Activated naive CD4-positive, alpha-beta T cell treated with anti-CD3 and anti-CD28 coated beads, Interleukin-2, amount 10 ng/mL, durations not matched to agents 7 days and 5 days (primary cell): ENCODE data around the gene AAR2.

ENCODE experiments used
- CTCF ChIA-PET: fragments of 350-600 bp; sonication (Branson Sonifier 250); formaldehyde crosslinking; loops from one replicate; lab custom pipeline; 2021; ENCODE audit warnings: antibody characterized with exemption; lab: Charles Lee
- DNase-seq: peaks from one replicate; pipeline ENCODE4 v3.0.0-alpha.2; 2020
- H3K27ac Mint-ChIP-seq: one replicate; pipeline ENCODE4 v1.8.0; 2021; ENCODE audit warnings: mild to moderate bottlenecking, moderate library complexity, mixed read lengths
- H3K27me3 Mint-ChIP-seq: one replicate; pipeline ENCODE4 v1.8.0; 2021; ENCODE audit warnings: mild to moderate bottlenecking, mixed read lengths
- H3K36me3 Mint-ChIP-seq: one replicate; pipeline ENCODE4 v1.8.0; 2021; ENCODE audit warnings: mixed read lengths
- H3K4me1 Mint-ChIP-seq: one replicate; pipeline ENCODE4 v1.8.0; 2021; ENCODE audit warnings: mixed read lengths
- H3K4me3 Mint-ChIP-seq: one replicate; pipeline ENCODE4 v1.8.0; 2021; ENCODE audit warnings: mild to moderate bottlenecking, moderate library complexity, mixed read lengths
- H3K9me3 Mint-ChIP-seq: one replicate; pipeline ENCODE4 v1.8.0; 2021; ENCODE audit warnings: mixed read lengths

The AAR2 gene

DNA sequence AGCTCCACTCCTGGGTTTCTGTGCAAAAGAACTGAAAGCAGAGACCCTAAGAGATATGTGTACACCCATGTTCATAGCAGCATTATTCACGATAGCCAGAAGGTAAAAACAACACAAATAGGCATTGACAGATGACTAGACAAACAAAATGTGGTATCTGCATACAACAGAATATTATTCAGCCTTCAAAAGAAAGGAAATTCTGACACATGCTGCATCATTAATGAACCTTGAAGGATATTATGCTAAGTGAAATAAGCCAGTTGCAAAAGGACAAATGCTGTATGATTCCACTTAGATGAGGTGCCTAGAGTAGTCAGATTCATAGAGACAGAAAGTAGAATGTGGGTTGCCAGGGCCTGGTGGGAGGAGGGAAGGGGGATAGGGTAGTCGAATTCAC lies 17.8 kb downstream of the AAR2 start:
- no peak for DNase-seq
- Mint-ChIP-seq H3K4me1 (no peaks in the 10 kb centered on the region), H3K36me3 (peaks cover 19% of the 10 kb centered on the region), H3K4me3 (no peak overlapping the region), H3K9me3 (no peaks in the 10 kb centered on the region), H3K27ac (no peak overlapping the region), H3K27me3 (no peaks in the 10 kb centered on the region)
- CTCF ChIA-PET, result no interaction called here

DNA sequence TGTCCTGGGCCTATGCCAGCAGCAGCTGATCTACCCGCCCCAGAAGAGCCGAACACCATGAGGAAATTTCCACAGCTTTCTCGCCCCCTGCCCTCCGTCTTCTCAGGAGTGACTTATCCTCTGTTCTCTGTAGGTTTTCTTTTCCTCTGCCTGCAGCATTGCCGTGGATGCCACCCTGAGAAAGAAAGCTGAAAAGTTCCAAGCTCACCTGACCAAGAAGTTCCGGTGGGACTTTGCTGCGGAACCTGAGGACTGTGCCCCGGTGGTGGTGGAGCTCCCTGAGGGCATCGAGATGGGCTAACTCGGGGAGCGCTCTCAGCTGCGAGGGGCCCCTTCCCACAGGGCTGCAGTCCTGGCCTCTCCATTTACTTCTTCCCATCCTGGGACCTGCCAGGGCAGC lies 19.2 kb downstream of the AAR2 start:
- no peaks in the 10 kb centered on the region for H3K4me1 Mint-ChIP-seq
- peaks cover 13% of the 10 kb centered on the region for H3K36me3 Mint-ChIP-seq
- H3K9me3 Mint-ChIP-seq, result no peaks in the 10 kb centered on the region
- no peaks in the 10 kb centered on the region for H3K27me3 Mint-ChIP-seq
- CTCF ChIA-PET, result interaction anchor here (1.2 kb wide), 1 partner anchor 56 kb away, joined by 4 read pairs; no protein-coding TSS in a partner anchor
- no peak overlapping the region for H3K4me3 Mint-ChIP-seq
- no peak overlapping the region for H3K27ac Mint-ChIP-seq
- no peak for DNase-seq

- CTCF ChIA-PET, result interaction anchor here (1.4 kb wide), 1 partner anchor 57 kb away, joined by 3 read pairs; no protein-coding TSS in a partner anchor
- Mint-ChIP-seq H3K27ac (no peak overlapping the region), H3K4me3 (no peak overlapping the region), H3K9me3 (no peaks in the 10 kb centered on the region), H3K4me1 (no peaks in the 10 kb centered on the region), H3K27me3 (no peaks in the 10 kb centered on the region), H3K36me3 (peaks cover 6% of the 10 kb centered on the region)
- no peak for DNase-seq
Measured at GRCh38 chr20:36259177-36260061, 23.1 kb downstream of the AAR2 start.

- Mint-ChIP-seq H3K27me3 (no peaks in the 10 kb centered on the region), H3K9me3 (no peaks in the 10 kb centered on the region), H3K4me1 (no peaks in the 10 kb centered on the region), H3K27ac (no peak overlapping the region), H3K4me3 (no peak overlapping the region), H3K36me3 (peaks cover 2% of the 10 kb centered on the region)
- CTCF ChIA-PET, result interaction anchor here (1.4 kb wide), 1 partner anchor 58 kb away, joined by 3 read pairs; no protein-coding TSS in a partner anchor
- DNase-seq, result no peak
Measured at GRCh38 chr20:36260316-36260715, 24.0 kb downstream of the AAR2 start.

DNA sequence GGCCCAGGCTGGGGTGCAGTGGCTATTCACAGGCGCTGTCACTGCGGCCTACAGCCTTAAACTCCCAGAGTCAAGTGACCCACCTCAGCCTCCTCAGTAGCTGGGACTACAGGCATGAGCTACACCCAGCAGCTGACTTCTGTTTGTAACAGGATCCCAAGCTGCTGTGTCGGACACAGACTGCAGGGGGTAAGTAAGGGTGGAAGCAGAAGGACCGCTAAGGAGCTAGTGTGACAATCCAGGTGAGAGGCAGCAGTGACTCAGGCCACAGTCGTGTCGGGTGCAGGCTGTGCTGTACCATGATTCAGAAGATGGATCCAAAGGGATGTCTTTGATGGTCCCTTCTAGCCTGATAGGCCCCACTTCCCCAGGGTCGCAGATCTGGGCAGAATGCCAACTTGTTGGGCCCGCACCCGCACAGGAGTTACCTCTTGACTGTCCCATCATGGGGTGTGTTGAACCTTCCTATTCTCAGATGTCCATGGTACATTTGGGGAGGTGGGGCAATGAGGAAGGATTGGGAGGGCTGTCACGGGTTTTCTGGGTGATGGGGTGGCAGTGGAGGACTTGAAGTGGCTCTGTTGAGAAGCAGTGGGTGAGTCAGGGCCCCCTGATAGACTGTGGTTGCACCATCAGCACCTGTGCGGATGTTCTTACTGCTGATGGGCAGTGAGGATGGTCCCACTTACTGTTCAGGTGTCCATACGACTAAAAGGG lies 25.3 kb downstream of the AAR2 start:
- H3K9me3 Mint-ChIP-seq, result no peaks in the 10 kb centered on the region
- no peak for DNase-seq
- no peaks in the 10 kb centered on the region for H3K4me1 Mint-ChIP-seq
- no peak overlapping the region for H3K4me3 Mint-ChIP-seq
- no peak overlapping the region for H3K27ac Mint-ChIP-seq
- CTCF ChIA-PET, result no interaction called here
- no peaks in the 10 kb centered on the region for H3K36me3 Mint-ChIP-seq
- no peaks in the 10 kb centered on the region for H3K27me3 Mint-ChIP-seq

GRCh38 chr20:36262440-36262839 lies 26.2 kb downstream of the AAR2 start:
- no peak for DNase-seq
- H3K4me3 Mint-ChIP-seq, result no peak overlapping the region
- no peaks in the 10 kb centered on the region for H3K27me3 Mint-ChIP-seq
- CTCF ChIA-PET, result no interaction called here
- H3K9me3 Mint-ChIP-seq, result no peaks in the 10 kb centered on the region
- H3K27ac Mint-ChIP-seq, result no peak overlapping the region
- no peaks in the 10 kb centered on the region for H3K36me3 Mint-ChIP-seq
- H3K4me1 Mint-ChIP-seq, result no peaks in the 10 kb centered on the region

DNA sequence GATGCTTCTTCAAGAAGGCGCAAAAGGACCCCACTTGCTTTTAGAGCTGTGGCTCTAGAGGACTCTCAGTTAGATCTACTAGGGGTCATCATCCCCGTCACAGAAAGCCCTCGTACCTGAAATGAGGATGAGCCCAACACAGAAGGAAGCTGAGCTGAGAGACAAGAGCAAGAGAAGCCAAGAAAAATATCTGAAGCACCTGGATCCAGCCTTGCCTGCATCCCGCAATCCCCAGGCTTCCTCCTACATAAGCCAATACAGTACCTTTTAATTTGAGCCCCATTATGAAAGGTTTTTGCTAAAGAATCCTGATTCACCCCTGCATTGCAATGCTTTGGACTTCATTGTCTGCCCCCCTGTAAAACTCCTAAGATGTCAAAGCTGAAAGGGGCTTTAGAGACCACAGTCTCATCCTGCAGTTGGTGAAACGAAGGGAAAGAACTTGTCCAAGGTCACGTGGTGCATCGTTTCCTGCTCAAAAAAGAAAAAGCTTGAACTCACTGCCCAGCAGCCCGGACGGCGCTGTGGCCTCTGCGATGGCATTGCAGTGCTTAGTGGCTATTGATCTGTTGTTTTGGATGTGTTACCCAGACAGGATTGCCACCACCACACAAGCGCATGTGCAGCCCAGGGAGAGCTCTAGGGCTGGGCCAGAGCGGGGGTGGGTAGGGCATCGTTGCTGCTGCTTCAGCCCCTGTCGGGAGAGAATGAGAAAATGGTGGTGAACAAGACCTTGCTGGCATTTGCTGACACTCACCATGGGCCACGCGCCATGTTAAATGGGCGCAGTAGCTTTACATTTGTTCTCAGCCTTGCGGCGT lies 28.4 kb downstream of the AAR2 start:
- H3K4me3 Mint-ChIP-seq, result no peak overlapping the region
- H3K36me3 Mint-ChIP-seq, result no peaks in the 10 kb centered on the region
- DNase-seq, result no peak
- H3K27me3 Mint-ChIP-seq, result peaks cover 4% of the 10 kb centered on the region
- H3K9me3 Mint-ChIP-seq, result no peaks in the 10 kb centered on the region
- no peaks in the 10 kb centered on the region for H3K4me1 Mint-ChIP-seq
- CTCF ChIA-PET, result interaction anchor here (0.6 to 1.2 kb wide), 2 partner anchors 49 to 59 kb away, joined by 3 to 4 read pairs; no protein-coding TSS in a partner anchor
- H3K27ac Mint-ChIP-seq, result no peak overlapping the region

- Mint-ChIP-seq H3K4me3 (no peak overlapping the region), H3K36me3 (no peaks in the 10 kb centered on the region), H3K27ac (no peak overlapping the region), H3K4me1 (no peaks in the 10 kb centered on the region), H3K27me3 (peaks cover 4% of the 10 kb centered on the region), H3K9me3 (no peaks in the 10 kb centered on the region)
- DNase-seq, result no peak
- CTCF ChIA-PET, result no interaction called here
Measured at GRCh38 chr20:36266189-36266588, 29.9 kb downstream of the AAR2 start.

- Mint-ChIP-seq H3K36me3 (no peaks in the 10 kb centered on the region), H3K4me1 (no peaks in the 10 kb centered on the region), H3K4me3 (no peak overlapping the region), H3K9me3 (no peaks in the 10 kb centered on the region), H3K27me3 (peaks cover 7% of the 10 kb centered on the region), H3K27ac (no peak overlapping the region)
- no peak for DNase-seq
- CTCF ChIA-PET, result interaction anchor here (0.6 kb wide), 1 partner anchor 17 kb away, joined by 3 read pairs; no protein-coding TSS in a partner anchor
Measured at GRCh38 chr20:36267605-36268381, 31.5 kb downstream of the AAR2 start.

GRCh38 chr20:36268440-36269342 lies 32.4 kb downstream of the AAR2 start:
- Mint-ChIP-seq H3K36me3 (no peaks in the 10 kb centered on the region), H3K27me3 (peaks cover 8% of the 10 kb centered on the region), H3K4me3 (no peak overlapping the region), H3K27ac (no peak overlapping the region), H3K9me3 (no peaks in the 10 kb centered on the region), H3K4me1 (no peaks in the 10 kb centered on the region)
- no peak for DNase-seq
- CTCF ChIA-PET, result interaction anchor here (0.6 kb wide), 1 partner anchor 18 kb away, joined by 3 read pairs; no protein-coding TSS in a partner anchor

DNA sequence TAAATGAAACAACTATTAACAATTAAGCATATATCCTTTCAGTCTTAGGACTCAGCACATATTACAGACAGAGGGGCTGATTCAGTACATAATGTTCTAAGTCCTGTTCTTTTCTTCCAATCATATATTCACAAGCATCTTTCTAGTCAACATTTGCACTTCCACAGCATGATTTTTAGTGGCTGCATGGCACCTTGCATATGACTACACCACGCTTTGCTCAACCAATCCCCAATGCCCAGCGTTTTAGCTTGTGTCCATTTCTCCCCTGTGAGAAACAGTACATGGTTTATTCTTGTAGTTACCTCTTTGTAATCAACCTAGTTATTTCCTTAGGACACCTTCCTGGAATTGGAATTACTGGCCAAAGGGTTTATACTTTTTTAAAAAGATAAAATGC lies 33.2 kb downstream of the AAR2 start:
- Mint-ChIP-seq H3K36me3 (no peaks in the 10 kb centered on the region), H3K27ac (no peak overlapping the region), H3K27me3 (peaks cover 12% of the 10 kb centered on the region), H3K9me3 (no peaks in the 10 kb centered on the region), H3K4me1 (no peaks in the 10 kb centered on the region), H3K4me3 (no peak overlapping the region)
- CTCF ChIA-PET, result no interaction called here
- DNase-seq, result no peak

GRCh38 chr20:36270744-36271638 lies 34.7 kb downstream of the AAR2 start:
- no peaks in the 10 kb centered on the region for H3K36me3 Mint-ChIP-seq
- H3K9me3 Mint-ChIP-seq, result no peaks in the 10 kb centered on the region
- H3K4me1 Mint-ChIP-seq, result no peaks in the 10 kb centered on the region
- no peak overlapping the region for H3K4me3 Mint-ChIP-seq
- CTCF ChIA-PET, result interaction anchor here (1.0 to 1.2 kb wide), 2 partner anchors 129 kb away, joined by 4 to 5 read pairs; no protein-coding TSS in a partner anchor
- peaks cover 12% of the 10 kb centered on the region for H3K27me3 Mint-ChIP-seq
- no peak overlapping the region for H3K27ac Mint-ChIP-seq
- DNase-seq, result no peak
